HG03565 (cell line): ENCODE measurements around the gene EML4.
A peak's percentile ranks its signal among the peaks of the same experiment; 100 is the strongest.

Source experiments
- ATAC-seq: cut with Tn5 transposase; IDR thresholded peaks from one replicate; pipeline ENCODE4 v1.9.1; 2021; ENCODE audit warnings: mild to moderate bottlenecking, moderate library complexity; ENCODE audit not compliant: unreplicated experiment

EML4 gene

DNA sequence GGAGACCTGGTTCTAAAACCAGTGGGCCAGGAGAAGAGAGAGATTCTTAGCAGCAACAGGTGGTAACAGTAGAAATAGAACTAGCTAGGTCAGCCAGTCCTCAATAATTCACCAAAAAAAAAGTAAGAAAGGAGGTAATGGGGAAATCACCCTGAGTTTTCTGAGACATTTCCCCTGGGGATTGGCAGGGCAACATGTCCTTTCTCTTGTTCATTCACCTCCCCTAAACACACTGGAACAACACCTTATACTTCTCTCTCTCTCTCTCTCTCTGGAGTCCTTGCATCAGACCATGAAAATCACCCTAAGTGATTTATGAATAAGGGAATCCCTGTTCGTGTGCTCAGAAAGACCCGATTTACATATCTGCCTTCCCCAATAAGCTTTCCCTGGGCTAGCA, 127.1 kb downstream of the EML4 start:
- peak; percentile 62 for ATAC-seq

DNA sequence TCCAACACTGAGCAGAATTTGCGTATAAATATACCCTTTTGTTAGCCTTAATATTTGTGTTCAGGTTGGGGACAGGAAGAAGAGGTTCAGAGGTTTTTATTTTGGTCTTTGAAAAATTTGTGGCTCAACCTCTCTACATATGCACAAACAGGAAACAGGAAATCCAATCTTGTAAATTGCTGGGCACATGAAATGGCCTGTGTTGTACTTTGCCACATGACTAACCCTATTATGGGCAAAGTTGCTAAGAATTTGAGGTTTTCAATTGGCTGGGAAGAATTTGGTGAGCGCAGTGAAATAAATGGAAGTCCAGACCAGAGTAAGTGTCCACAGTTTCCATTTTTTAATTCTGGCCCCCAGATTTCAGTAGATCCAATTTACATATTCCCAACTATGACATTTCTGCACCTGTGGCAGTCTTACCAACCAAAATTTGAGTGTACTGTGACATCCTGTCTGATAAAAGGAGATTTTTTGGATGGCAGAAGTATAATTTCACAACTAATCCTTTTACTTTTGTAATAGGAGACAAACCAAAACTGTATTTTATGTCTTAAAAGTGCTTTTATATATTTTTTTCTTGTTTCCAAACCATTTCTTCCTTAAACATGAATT, 128.3 kb downstream of the EML4 start:
- no peak for ATAC-seq

DNA sequence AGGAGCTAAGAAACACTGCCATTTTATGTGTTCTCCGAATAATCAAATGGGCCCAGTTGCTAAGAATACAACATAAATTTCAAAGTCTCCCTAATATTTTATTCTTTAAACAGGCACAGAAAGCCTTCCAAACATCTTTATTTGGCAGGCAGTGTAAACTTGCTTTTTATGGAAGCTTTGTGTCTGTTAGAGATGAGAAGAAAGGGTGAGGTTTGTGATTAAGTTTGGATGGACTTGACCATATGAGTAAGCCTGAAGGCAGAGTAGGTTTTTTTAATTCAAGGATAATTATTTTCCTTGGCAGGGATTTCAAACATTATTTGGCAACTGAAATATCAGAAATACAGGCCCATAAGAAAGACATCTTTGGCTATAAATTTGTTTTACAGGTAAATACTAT, 129.0 kb downstream of the EML4 start:
- ATAC-seq, result no peak

DNA sequence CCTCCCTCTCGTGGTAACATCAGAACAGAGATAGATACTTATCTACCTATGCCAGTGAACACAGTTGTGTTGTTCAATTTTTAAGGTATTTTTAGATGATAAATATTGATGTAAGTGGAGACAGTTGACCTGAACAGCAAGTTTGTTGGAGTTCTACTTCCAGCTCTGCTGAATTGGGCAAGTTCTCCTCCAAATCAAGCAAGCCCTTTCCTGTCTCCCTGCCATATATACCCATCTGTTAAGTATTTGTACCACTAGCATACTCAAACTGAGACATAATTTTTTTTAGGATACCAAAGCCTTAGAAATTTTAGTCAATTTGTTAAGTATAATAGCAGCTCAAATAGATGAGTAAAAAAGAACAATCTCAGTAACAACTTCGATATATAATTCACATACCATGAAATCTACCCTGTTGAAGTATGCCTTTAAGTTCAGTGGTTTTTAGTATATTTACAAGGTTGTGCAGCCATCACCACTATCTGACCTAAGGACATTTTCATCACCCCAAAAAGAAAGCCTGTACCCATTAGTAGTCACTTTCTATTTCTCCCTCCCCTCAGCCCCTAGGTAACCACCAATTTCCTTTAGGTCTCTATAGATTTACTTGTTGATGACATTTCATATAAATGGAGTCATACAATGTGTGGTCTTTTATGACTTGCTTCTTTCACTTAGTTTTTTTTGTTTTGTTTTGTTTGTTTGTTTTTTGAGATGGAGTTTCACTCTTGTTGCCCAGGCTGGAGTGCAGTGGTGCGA, 130.0 kb downstream of the EML4 start:
- no peak for ATAC-seq

DNA sequence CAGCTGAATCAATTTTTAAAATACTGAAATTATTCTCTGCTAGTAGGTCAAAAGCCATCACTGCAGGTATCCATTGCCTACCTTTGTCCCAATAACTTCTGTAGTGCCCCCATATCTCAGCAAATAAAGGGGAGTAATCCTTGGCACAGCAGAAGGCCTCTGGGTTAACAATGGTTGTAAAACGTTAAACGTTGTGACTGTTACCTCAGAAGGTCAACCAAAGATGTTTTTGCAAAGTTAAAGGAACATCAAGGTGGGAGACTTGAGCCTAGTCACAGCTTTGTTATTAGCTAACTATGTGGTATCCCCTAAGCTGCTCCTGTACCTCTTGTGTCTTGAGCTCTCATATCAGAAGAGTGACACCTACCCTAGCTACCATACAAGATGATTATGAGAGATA, 131.4 kb downstream of the EML4 start:
- no peak for ATAC-seq

DNA sequence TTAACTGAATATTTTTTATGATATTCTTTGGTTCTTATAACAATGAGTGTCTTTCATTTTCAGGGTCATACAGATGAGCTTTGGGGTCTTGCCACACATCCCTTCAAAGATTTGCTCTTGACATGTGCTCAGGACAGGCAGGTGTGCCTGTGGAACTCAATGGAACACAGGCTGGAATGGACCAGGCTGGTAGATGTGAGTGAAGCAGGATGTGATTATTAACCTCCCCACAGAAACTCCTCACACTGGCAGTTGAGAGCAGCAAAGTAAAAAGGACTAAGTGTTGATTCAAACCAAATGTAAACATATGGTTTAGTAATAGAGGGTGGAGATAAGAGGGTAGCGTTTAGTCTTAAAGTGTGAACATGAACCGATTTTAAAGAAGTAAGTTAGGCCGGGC, 134.1 kb downstream of the EML4 start:
- no peak for ATAC-seq

DNA sequence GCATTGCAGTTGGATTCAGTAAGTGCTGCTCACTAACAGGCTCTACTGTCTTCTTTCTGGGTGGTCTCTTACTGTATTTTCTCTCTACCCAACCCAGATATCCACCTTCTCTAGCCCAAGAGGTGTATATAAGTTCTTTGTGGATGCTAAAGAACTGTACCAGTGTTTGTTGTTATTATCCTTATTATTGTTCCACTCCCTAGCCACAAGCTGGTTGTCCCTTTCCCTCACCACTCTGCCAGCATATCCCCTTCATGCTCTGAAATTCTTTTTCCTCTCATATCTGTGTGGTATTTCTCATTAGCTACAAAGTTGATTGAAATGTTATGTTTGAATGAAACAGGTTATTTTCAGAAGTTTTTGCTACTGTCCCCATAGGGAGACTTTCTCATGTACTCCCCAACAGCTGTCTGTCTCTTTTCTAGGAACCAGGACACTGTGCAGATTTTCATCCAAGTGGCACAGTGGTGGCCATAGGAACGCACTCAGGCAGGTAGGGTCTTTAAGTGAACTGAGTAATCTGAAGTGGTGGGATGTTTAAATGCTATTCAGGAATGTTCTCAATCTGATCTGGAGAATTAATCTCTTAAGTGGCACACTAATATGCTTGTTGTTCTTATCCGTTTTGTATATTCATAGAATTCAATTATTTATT, 135.0 kb downstream of the EML4 start:
- no peak for ATAC-seq

DNA sequence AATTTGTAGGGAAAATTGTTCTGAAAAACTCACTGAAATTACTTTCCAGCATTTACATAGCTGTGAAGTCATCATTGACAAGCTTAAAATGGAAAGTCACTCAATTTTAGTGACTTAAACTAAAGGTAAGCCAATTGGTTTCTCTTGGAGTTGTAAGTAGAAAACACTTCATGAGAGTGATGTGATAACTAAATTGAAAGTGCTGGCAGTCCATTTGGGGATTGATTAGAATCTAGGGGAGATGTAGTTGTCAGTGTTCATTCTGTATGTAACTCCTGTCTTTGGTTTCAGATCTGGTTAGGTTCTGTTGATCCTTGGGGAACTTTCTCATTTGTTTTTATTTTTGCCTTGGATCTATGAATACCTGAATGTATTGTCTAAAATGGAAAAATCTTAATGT, 138.0 kb downstream of the EML4 start:
- ATAC-seq, result no peak

DNA sequence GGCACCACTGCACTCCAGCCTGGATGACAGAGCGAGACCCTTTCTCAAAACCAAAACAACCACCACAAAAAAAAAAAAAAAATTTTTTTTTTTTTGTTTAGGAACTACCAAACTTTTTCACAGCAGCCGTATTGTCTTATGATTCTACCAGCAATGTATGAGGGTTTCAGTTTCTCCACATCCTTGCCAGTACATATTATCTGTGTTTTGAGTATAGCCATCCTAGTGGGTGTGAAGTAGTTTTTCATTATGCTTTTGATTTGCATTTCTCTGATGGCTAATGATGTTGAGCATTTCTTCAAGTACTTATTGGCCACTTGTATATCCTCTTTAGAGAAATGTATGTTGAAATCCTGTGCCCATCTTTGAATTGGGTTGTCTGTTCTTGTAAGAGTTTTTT, 140.2 kb downstream of the EML4 start:
- no peak for ATAC-seq

DNA sequence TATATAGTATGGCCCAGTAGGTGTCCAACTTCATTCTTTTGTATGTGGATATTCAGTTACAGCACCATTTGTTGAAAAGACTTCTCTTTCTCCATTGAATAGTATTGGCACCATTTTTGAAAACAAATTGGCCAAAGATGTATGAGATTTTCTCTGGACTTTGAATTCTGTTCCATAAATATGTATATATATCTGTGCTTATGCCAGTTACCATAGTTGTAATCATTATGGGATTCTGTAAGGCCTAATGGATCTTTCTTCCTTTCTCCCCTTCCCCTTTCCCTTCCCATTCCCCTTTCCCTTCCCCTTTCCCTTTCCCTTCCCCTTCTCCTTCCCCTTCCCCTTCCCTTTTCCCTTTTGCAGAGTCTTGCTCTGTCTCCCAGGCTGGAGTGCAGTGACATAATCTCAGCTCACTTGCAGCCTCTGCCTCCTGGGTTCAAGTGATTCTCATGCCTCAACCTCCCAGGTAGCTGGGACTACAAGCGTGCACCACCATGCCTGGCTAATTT, 140.9 kb downstream of the EML4 start:
- no peak for ATAC-seq

DNA sequence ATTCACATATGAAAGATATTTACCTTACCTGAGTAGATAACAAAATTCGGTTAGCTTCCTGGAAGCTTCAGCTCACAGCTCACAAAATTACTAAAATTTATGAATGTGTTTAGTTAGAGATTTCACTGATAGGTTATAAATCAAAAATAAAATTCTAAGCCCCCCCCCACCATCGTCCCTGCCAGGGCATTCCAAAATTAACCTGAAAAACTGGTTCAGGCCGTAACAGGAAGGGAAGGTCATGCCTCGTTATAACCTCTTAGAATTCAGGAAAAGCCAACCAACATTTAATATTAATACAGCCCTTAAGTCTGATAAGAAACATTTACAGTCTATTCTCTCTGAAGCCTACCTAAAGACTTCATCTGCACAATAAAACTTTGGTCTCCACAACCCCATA, 143.0 kb downstream of the EML4 start:
- no peak for ATAC-seq

DNA sequence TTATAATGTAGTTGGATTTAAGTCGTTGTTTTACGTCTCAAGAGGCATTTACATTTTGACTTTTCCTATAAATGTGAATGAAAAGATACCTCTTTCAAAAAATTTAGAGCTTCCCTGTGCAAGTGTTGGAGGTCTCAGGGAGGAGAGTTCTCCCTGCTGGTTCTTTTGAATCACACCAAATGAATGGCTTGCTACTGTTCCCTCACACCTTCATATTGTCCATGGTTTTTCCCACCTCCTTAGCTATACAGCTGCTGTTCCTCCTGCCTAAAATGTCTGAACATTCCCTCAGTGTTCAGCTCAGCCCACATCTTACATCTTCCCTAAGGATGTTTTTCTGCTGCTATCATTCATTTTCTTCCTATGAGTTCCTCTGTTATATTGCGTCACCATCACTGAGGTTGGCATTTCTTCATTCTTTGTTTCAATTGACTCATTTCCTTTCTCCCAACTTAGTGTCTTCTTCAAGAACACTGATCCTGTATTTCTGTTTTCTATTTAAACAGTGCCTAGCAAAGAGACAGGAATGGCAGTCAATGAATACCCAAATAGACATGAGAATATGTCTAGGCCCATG, 145.8 kb downstream of the EML4 start:
- ATAC-seq, result no peak

DNA sequence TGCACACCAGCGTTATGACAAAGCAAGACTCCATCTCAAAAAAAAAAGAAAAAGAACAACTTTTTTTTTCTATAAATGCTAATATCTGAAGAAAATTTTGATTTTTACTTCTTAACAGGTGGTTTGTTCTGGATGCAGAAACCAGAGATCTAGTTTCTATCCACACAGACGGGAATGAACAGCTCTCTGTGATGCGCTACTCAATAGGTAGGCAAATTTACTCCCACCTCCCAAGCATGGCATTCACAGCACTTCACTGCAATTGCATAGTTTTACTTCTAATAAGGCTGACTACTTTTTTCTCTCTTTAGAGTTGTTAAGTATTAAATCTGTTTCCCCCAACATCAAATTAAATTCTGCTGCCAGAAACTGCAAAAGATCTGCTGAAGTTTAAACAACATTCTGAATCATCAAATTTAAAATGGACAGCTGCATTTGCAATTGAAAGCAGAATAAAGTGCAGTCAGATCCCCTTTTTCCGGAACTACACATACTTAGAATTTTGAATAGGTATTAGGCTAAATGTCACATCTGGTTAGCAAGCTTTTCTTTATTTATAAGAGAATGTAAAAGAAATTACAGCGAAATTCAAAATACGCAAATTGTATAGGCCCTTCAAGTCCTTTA, 146.8 kb downstream of the EML4 start:
- no peak for ATAC-seq

DNA sequence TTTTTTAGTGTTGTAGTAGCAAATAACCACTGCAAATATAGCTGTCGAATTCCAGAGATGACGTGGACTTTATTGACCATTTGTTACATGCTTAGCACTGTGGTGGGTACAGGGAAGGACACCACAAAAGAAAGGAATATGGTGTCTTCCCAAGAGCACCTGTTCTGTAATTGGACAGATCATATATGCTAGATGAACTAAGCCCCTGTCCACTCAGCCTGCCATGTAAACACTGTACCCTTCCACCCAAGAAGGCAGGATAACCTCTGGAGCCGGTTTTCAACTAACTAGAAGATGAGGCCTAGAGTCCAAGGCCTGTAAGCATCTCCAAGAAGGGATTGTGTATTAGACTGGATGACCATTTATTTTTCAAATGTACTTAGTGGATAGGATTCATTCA, 147.8 kb downstream of the EML4 start:
- no peak for ATAC-seq

DNA sequence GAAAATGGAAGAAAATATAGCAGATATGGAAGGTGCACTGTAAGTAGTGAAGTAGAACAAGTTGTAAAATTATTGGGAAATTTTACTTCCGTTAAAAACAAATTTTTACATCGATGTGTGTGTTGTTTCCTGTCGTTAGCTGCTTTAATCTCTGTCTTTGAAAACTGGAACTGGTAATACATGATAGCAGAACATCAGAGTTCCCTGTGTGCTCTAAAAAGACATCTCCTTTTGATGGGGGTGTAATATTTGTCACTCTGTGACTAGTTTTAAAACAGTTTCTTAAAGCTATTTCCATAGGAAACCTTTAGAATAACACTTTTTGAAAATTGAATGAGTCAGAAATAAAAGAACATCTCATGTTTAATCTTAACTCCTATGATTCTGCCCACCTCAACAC, 148.3 kb downstream of the EML4 start:
- ATAC-seq, result no peak

DNA sequence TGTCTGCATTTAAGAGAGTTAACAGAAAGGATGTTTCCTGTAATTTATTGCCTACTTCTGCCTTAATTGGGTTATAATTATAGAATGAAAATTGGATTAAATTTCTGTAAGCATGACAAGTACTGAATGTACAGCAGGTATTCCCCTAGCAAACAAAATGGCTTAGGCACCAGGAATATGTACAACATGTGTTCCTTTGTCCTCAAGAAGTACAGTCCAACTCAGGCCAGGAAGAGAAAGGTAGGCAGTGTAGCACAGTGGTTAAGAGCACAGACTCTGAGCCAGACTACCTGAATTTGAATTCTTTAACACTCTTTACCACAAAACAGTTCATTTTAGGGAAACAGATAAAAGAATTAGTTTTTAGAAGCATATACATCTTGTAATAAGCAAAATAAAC, 148.8 kb downstream of the EML4 start:
- ATAC-seq, result no peak

DNA sequence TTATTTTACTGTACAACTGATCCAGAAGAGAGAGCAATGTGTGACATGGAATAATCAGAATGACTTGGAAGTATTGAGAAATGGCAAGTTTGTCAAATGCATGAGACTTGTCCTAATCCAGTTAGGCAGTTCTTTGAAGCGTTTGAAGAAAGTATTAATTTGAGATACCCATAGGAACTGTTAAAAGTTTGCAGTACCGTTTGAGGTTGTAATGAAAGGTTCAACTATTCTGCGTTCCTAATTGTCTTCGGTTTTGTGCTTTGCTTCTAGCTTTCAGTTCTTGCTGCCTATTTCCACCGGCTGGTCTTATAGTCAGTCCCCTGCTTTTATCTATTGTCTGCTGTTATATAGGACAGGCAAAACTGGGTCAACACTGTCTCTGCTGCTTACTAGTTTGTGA, 150.1 kb downstream of the EML4 start:
- ATAC-seq, result no peak

DNA sequence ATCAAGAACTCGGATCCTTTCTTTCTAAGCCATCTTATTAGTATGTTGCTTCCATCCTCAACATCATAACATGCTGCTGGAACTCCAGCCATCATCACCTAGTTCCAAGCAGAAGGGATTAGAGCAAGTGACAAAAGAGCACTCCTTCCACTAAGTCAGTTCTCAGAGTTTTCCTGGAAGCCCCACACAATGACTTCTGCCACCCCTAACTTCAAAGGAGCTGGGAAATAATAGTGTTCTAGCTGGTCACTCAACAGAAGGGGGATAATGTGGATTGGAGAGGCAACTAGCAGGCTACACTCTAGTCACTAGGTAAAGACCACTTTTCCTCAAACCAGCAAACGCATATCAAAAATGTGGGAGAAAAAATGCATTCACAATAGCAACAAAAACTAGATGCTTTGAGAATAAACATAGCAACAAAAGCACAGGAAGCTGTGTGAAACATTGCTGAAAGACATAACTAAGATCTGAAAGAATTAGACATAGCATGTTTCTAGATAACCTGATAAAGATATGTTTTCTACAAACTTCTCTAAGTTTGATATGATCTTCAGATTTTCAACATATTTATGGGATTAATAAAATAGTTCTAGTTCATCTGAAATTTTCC, 152.4 kb downstream of the EML4 start:
- no peak for ATAC-seq

DNA sequence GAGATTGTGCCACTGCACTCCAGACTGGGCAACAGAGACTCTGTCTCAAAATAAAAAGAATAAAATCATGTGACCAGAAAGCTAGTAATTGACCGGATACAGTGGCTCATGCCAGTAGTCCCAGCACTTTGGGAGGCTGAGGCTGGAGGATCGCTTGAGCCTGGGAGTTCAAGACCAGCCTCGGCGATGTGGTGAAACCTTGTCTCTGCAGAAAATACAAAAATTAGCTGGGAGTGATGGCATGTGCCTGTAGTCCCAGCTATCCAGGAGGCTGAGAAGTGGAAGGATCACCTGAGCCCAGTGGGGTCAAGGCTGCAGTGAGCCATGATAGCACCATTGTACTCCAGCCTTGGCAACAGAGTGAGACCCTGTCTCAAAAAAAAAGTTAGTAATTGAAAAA, 155.1 kb downstream of the EML4 start:
- ATAC-seq, result no peak

DNA sequence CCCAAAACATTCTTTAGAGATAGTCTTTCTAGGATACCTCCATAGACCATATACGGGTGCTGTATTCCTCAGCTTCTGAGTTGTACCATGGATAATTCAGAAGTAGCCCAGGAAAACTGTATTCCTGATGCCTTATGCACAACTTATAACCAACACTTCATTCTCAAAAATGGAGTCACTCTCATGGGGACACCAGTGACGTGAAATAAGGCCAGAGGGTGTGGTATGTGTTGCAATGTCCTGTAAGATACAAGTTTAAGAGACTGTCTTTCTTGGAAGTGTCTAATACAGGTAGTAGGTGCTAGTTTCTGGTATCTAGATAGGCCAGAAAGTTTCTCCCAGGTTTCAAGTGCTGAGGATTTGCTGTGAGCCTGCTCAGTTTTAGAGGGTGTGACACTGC, 155.8 kb downstream of the EML4 start:
- ATAC-seq, result no peak

DNA sequence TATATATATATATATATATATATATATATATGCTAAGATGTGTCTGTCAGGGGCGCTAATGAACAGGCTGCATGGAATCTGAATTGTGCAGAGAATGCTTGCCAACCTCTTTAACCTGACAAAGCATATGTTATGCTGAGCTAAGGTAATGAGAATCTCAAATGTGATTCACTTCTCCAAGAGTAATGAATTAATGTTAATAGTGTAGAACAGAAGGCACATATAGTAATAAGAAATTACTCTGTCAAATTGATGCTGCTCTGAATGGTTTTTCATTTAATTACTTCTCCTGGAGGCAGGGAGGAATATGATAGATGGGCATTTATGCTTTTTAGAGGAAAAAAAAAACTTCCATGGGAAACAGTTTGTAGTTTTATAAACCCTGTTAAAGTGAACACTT, 156.5 kb downstream of the EML4 start:
- no peak for ATAC-seq
